Loucy (cell line): ENCODE data around the gene C9orf50.
A peak's percentile ranks its signal among the peaks of the same experiment; 100 is the strongest.

Experiments used
- H2AFZ ChIP-seq: fragments of 200-600 bp; sonication (generic); 2 replicates; pipeline ENCODE4 v1.6.0; 2016; ENCODE audit warnings: antibody characterized with exemption, mild to moderate bottlenecking, low read length, moderate library complexity
- H3F3A ChIP-seq: fragments of 200-600 bp; 2 replicates; pipeline ENCODE4 v1.6.0; 2016; ENCODE audit warnings: antibody characterized with exemption, low read depth, mild to moderate bottlenecking
- H3K27me3 ChIP-seq: fragments of 200-600 bp; sonication (generic); 2 replicates; pipeline ENCODE4 v1.6.1; 2014; ENCODE audit warnings: low read length, mild to moderate bottlenecking; ENCODE audit not compliant: insufficient read depth, poor library complexity, severe bottlenecking
- H3K36me3 ChIP-seq: fragments of 200-600 bp; sonication (generic); 2 replicates; pipeline ENCODE4 v1.6.1; 2016; ENCODE audit warnings: low read length; ENCODE audit not compliant: insufficient read depth
- H3K4me1 ChIP-seq: fragments of 200-600 bp; sonication (generic); 2 replicates; pipeline ENCODE4 v1.5.1; 2014; ENCODE audit warnings: low read length, mild to moderate bottlenecking; ENCODE audit not compliant: insufficient read depth, poor library complexity, severe bottlenecking
- H3K4me2 ChIP-seq: fragments of 200-600 bp; sonication (generic); 2 replicates; pipeline ENCODE4 v1.6.0; 2014; ENCODE audit warnings: antibody characterized with exemption, low read length, low read depth, mild to moderate bottlenecking; ENCODE audit not compliant: poor library complexity, severe bottlenecking
- H3K4me3 ChIP-seq: fragments of 200-600 bp; sonication (generic); 2 replicates; pipeline ENCODE4 v1.5.1; 2014; ENCODE audit warnings: low read length, mild to moderate bottlenecking, mixed read lengths; ENCODE audit not compliant: poor library complexity, severe bottlenecking
- H3K79me2 ChIP-seq: fragments of 200-600 bp; sonication (generic); 2 replicates; pipeline ENCODE4 v1.6.1; 2014; ENCODE audit warnings: low read length; ENCODE audit not compliant: insufficient read depth
- H3K9ac ChIP-seq: fragments of 200-600 bp; sonication (generic); 2 replicates; pipeline ENCODE4 v1.6.0; 2014; ENCODE audit warnings: mild to moderate bottlenecking, low read depth, low read length, moderate library complexity; ENCODE audit not compliant: poor library complexity, severe bottlenecking
- H3K9me2 ChIP-seq: fragments of 200-600 bp; sonication (generic); replicated peaks from 2 replicates; pipeline ENCODE4 v1.6.1; 2016; ENCODE audit warnings: low read depth, low read length, mixed read lengths
- H3K9me3 ChIP-seq: fragments of 200-600 bp; sonication (generic); 2 replicates; pipeline ENCODE4 v1.6.1; 2014; ENCODE audit warnings: mild to moderate bottlenecking, antibody characterized with exemption, low read length, low read depth; ENCODE audit not compliant: insufficient read depth
- H4K20me1 ChIP-seq: fragments of 200-600 bp; sonication (generic); 2 replicates; pipeline ENCODE4 v1.6.0; 2014; ENCODE audit warnings: antibody characterized with exemption, low read length, mild to moderate bottlenecking; ENCODE audit not compliant: insufficient read depth, poor library complexity, severe bottlenecking
- EZH2phosphoT487 ChIP-seq: fragments of 200-600 bp; IDR thresholded peaks from 2 replicates; pipeline ENCODE4 v1.6.1; 2018; ENCODE audit warnings: antibody characterized with exemption, mild to moderate bottlenecking, moderate library complexity, borderline replicate concordance
- TF ChIP-seq, protein P1 (sequence below): fragments of 200-600 bp; sonication (generic); conservative IDR thresholded peaks from 2 replicates; pipeline ENCODE4 v1.5.1; 2014; ENCODE audit warnings: mild to moderate bottlenecking, antibody characterized with exemption, low read length

The C9orf50 gene

DNA sequence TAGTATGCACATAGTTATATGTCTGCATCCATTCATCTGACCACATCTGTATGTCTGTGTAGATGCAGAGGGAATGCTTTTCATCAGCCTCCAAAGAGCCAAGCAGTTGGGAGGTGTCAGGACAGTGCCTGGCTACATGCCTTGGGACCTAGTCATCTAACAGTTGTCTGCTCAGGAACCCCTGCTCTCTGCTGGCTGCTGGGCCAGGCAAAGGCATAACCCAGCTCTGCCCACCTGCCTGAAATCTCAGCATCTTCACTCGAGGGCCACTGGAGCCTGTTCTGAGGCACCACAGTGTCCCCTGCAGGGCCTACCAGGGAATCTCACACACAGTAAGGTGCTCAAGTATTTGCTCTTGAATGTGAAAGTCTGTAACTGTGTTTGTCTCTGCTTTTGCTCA lies 3.7 kb downstream of the C9orf50 start:
- H3K4me2 ChIP-seq: no peak overlapping the region
- no peaks in the 10 kb centered on the region for H3K9me2 ChIP-seq
- no peak overlapping the region for H3K9ac ChIP-seq
- H3K4me3 ChIP-seq: no peak overlapping the region
- no peaks in the 10 kb centered on the region for H3F3A ChIP-seq
- no peaks in the 10 kb centered on the region for H3K9me3 ChIP-seq
- no peaks in the 10 kb centered on the region for H3K27me3 ChIP-seq
- no peaks in the 10 kb centered on the region for H4K20me1 ChIP-seq
- TF ChIP-seq EZH2phosphoT487: no peak
- TF ChIP-seq, protein P1, sequence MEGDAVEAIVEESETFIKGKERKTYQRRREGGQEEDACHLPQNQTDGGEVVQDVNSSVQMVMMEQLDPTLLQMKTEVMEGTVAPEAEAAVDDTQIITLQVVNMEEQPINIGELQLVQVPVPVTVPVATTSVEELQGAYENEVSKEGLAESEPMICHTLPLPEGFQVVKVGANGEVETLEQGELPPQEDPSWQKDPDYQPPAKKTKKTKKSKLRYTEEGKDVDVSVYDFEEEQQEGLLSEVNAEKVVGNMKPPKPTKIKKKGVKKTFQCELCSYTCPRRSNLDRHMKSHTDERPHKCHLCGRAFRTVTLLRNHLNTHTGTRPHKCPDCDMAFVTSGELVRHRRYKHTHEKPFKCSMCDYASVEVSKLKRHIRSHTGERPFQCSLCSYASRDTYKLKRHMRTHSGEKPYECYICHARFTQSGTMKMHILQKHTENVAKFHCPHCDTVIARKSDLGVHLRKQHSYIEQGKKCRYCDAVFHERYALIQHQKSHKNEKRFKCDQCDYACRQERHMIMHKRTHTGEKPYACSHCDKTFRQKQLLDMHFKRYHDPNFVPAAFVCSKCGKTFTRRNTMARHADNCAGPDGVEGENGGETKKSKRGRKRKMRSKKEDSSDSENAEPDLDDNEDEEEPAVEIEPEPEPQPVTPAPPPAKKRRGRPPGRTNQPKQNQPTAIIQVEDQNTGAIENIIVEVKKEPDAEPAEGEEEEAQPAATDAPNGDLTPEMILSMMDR: peak; percentile 53
- H3K79me2 ChIP-seq: no peaks in the 10 kb centered on the region
- H3K4me1 ChIP-seq: peaks cover 3% of the 10 kb centered on the region
- no peak overlapping the region for H2AFZ ChIP-seq
- H3K36me3 ChIP-seq: no peaks in the 10 kb centered on the region

DNA sequence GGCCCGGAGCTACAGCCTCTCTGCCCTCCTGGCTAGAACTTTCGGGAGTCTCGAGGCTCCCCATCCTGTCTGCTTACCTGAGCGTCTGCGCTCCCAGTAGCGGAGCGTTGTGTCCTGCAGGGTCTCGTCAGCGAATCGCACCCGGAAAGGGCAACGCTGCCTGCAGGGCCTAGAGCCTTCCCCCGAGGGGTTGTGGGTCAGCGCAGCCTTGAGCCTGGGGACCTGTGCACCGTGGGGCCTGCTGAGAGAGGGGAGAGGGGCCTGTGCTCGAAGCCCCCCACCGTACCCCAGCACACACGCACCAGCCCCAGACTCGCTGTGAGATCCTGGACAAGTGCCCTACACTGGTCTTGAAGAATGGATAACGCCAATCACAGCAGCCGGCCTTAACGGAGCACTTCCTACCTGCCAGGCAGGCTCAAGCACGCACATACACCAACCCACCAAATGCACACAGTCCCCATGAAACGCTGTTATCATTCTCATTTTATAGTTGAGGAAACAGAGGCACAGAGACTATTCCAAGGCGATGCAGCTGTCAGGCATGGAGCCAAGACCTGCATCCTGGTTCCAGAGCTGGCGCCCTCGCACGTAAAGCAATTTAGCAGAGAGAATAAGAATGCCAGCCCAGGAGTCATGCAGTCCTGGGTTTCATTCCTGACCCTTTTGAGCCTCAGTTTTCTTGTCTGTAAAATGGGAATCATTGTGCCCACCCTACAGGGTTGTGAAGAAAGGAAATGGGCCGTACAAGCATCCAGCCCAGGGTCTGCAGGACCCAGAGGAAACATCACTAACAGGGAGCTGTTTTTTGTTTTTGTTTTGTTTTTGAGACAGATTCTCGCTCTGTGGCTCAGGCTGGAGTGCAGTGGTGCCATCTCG lies 5.3 kb downstream of the C9orf50 start:
- no peaks in the 10 kb centered on the region for H3K36me3 ChIP-seq
- H3K79me2 ChIP-seq: no peaks in the 10 kb centered on the region
- H3K4me3 ChIP-seq: no peak overlapping the region
- no peak overlapping the region for H2AFZ ChIP-seq
- no peaks in the 10 kb centered on the region for H3F3A ChIP-seq
- H3K27me3 ChIP-seq: no peaks in the 10 kb centered on the region
- no peak overlapping the region for H3K9ac ChIP-seq
- no peaks in the 10 kb centered on the region for H4K20me1 ChIP-seq
- H3K4me2 ChIP-seq: no peak overlapping the region
- TF ChIP-seq, protein P1: no peak
- no peak for TF ChIP-seq EZH2phosphoT487
- peaks cover 6% of the 10 kb centered on the region for H3K4me1 ChIP-seq
- H3K9me3 ChIP-seq: no peaks in the 10 kb centered on the region
- no peaks in the 10 kb centered on the region for H3K9me2 ChIP-seq

DNA sequence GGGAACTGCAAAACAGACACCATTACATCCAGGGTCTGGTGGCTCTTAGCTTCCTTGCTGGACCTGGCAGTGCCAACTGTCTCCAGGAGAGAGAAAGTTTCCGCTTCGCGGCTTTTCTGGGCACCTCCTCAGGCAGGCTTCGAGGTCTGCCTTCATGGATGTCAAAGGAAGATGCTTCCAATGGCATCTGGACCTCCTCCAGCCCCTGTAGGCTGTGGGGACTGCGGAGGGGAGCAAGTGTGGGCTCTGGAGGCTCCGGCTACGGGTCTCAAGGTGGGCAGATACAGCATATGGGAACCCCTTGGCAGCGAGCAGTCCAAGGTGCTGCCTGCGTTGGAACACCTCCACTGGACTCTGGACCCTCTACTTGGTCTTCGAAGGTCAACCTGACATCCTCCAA lies 6.0 kb downstream of the C9orf50 start:
- Histone ChIP-seq H3K4me1 (peaks cover 7% of the 10 kb centered on the region), H3F3A (no peaks in the 10 kb centered on the region), H3K4me2 (no peak overlapping the region), H3K9me3 (no peaks in the 10 kb centered on the region), H3K9me2 (no peaks in the 10 kb centered on the region), H3K27me3 (no peaks in the 10 kb centered on the region), H3K79me2 (no peaks in the 10 kb centered on the region), H3K36me3 (no peaks in the 10 kb centered on the region), H4K20me1 (no peaks in the 10 kb centered on the region), H3K9ac (no peak overlapping the region), H3K4me3 (no peak overlapping the region), H2AFZ (no peak overlapping the region)
- TF ChIP-seq EZH2phosphoT487: no peak
- TF ChIP-seq, protein P1: no peak
